ENCODE results near the gene METTL6.

DNA sequence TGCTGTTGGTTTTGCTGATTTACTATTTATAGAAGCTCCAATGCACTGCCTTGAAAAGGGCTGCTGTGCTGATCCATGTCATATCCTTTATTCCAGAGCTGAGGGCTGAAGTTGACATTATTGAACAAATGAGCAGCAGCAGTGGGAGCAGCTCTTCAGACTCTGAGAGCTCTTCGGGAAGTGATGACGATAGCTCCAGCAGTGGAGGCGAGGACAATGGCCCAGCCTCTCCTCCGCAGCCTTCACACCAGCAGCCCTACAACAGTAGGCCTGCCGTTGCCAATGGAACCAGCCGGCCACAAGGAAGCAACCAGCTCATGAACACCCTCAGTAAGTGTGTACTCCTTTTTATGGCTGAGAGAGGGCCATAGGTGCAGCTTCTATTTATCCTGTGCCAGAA is 8.9 kb upstream of the METTL6 start:
- TF ChIP-seq EZH2 (IDR thresholded peaks at IDR 0.05; ENCODE audit: insufficient read depth, poor library complexity, severe bottlenecking) (no peak), EZH2phosphoT487 (IDR thresholded peaks at IDR 0.05; ENCODE audit: insufficient read depth, low read depth) (no peak)

Data from GM23248 (cell line).